Right lobe of liver (tissue), 6 donors: Measurements from ENCODE around the gene TRMT61A. TPM values are rescaled to one million over a fixed set of nuclear protein-coding genes. Genes with fewer than 3 reads are reported as not detected.
A peak's percentile ranks its signal among the peaks of the same experiment; 100 is the strongest.

Source experiments
- ATAC-seq, 4 donors: fragments of 200-7000 bp; cut with Tn5 transposase; one replicate each; pipeline ENCODE4 v1.9.1; 2020; ENCODE audit warnings: mild to moderate bottlenecking in 4 of 4, moderate library complexity in 4 of 4
- DNase-seq, 3 donors: peaks; one replicate each; pipeline ENCODE4 v3.0.0-alpha.2; 2020
- H3K27ac ChIP-seq, 3 donors: fragments of 200-600 bp; one replicate each; pipeline ENCODE4 v1.8.0; 2022
- H3K27me3 ChIP-seq, 2 donors: fragments of 200-600 bp; one replicate each; pipeline ENCODE4 v1.8.0; 2022
- H3K36me3 ChIP-seq, 4 donors: fragments of 200-600 bp; sonication (generic) in 1 of 4; one replicate each; pipeline versions ENCODE4 v1.5.1 to v1.8.0; 2017 to 2022; ENCODE audit warnings: control low read depth in 1 of 4
- H3K4me1 ChIP-seq, 4 donors: fragments of 200-600 bp; sonication (generic) in 1 of 4; one replicate each; pipeline versions ENCODE4 v1.5.1 to v1.8.0; 2017 to 2022; ENCODE audit warnings: control low read depth in 1 of 4
- H3K4me3 ChIP-seq, 3 donors: fragments of 200-600 bp; one replicate each; pipeline ENCODE4 v1.8.0; 2022
- H3K9me3 ChIP-seq, 4 donors: fragments of 200-600 bp; sonication (generic) in 1 of 4; one replicate each; pipeline versions ENCODE4 v1.5.1 to v1.8.0; 2017 to 2022; ENCODE audit warnings: control low read depth in 1 of 4
- POLR2A ChIP-seq: fragments of 450-650 bp; IDR thresholded peaks from one replicate; pipeline ENCODE4 v1.6.1; 2017; ENCODE audit warnings: antibody characterized with exemption, mild to moderate bottlenecking
- WGBS: methylation state at CpG from one replicate; pipeline ENCODE4 v1.1.6; 2018; ENCODE audit warnings: low coverage, low lambda C conversion rate; ENCODE audit not compliant: insufficient coverage; ENCODE audit errors: missing lambda C conversion rate; 5-methylcytosine and 5-hydroxymethylcytosine counted together
- intact Hi-C, 2 donors: fragments of 100-400 bp; cut with DNase I; formaldehyde crosslinking; loops; one replicate each; pipeline versions ENCODE4 v1.11.2 to v1.14.1; 2022
- total RNA-seq, 6 experiments: library from RNA; depleted of rRNA in 2 of 6; stranded (reverse); fragments of >200 nt in 2 of 6; fragmentation: NEBNext Ultra II Directional in 3 of 6; extraction: Animal tissue kit (Norgen Biotek cat#: 25700) in 3 of 6; gene quantifications; one replicate each; pipeline versions ENCODE4 v1.1.0 to v1.2.4, GENCODE V29; 2016 to 2023
- TF ChIP-seq, protein P1 (sequence below), 4 donors: fragments of 200-600 bp in 3 of 4; fragments of 450-650 bp in 1 of 4; IDR thresholded peaks; one replicate each; pipeline versions ENCODE4 v1.5.1 to v1.8.0; 2016 to 2022; ENCODE audit warnings: antibody characterized with exemption in 4 of 4, mild to moderate bottlenecking in 2 of 4
- donor health status: DM: no; HTN: yes; CAD: no.
- donor health status: DM: no; HTN: no; CAD: no.
- donor health status: DM: no; HTN: no; CAD: no.
- donor health status: DM: no; HTN: yes; CAD: no.
- donor health status: DM: no; HTN: yes; CAD: no.

The TRMT61A gene
- total RNA-seq, 6 experiments from 2014 or later: 3.8 to 12.1 (median 4.8) TPM

DNA sequence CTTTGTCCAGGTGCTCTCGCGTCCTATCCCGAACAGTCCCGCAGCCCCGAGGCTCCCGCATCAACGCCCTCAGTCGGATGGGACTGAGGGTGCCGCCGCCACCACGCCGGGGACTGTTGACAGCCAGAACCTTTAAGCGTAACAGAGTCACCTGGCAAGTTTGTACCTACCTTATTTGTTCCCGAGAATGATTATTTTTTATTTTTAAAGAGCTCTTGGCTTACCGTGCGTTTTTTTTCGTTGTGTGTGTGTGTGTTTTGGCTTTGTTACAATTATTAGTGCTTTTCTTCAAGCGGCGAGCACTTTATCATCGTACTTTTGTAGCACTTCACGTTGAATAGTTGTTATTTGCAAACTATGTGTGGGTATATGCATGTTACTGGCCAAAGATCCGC lies 34.2 kb downstream of the TRMT61A start:
- Histone ChIP-seq H3K27me3 (no peaks in the 10 kb centered on the region), H3K4me3 (peak overlapping the region; percentile 97 to 99 (median 99)), H3K4me1 (peaks cover 0 to 36% (median 11%) of the 10 kb centered on the region in 4 donors), H3K9me3 (no peaks in the 10 kb centered on the region), H3K27ac (peak overlapping the region; percentile 97 to 99 (median 98)), H3K36me3 (peaks cover 0 to 15% (median 0%) of the 10 kb centered on the region in 4 donors)
- TF ChIP-seq POLR2A: no peak
- TF ChIP-seq, protein P1, sequence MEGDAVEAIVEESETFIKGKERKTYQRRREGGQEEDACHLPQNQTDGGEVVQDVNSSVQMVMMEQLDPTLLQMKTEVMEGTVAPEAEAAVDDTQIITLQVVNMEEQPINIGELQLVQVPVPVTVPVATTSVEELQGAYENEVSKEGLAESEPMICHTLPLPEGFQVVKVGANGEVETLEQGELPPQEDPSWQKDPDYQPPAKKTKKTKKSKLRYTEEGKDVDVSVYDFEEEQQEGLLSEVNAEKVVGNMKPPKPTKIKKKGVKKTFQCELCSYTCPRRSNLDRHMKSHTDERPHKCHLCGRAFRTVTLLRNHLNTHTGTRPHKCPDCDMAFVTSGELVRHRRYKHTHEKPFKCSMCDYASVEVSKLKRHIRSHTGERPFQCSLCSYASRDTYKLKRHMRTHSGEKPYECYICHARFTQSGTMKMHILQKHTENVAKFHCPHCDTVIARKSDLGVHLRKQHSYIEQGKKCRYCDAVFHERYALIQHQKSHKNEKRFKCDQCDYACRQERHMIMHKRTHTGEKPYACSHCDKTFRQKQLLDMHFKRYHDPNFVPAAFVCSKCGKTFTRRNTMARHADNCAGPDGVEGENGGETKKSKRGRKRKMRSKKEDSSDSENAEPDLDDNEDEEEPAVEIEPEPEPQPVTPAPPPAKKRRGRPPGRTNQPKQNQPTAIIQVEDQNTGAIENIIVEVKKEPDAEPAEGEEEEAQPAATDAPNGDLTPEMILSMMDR (IDR thresholded peaks at IDR 0.05): no peak
- no peak for ATAC-seq
- 2% methylated on average over 11 of the region's 22 CpGs for WGBS
- no peak for DNase-seq
- intact Hi-C loops: no loop called here

DNA sequence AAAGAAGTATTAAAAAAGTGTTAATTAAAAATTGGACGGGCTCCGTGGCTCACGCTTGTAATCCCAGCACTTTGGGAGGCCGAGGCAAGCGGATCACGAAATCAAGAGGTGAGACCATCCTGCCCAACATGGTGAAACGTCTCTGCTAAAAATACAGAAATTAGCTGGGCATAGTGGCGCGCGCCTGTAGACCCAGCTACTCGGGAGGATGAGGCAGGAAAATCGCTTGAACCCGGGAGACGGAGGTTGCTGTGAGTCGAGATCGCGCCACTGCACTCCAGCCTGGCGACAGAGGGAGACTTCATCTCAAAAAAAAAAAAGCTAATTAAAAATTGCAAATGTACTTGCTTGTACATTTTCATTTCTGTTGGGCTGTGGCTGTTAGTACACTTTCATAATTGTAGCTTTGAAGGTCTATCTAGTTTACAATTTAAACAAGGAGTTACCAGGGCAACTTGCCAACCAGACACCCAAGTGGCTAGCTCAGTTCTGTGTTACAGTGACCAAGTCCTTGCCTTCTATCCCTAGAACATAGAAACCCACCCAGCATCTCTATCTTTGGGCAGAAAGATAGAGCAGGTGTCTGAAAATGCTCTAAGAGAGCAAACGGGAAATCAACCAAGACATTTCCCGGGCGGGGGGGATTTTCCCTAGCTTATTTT lies 35.0 kb downstream of the TRMT61A start:
- WGBS: 60% methylated on average over 17 of the region's 21 CpGs
- H3K9me3 ChIP-seq: no peaks in the 10 kb centered on the region
- intact Hi-C loops: no loop called here
- no peaks in the 10 kb centered on the region for H3K27me3 ChIP-seq
- no peak overlapping the region for H3K27ac ChIP-seq
- H3K36me3 ChIP-seq: peaks cover 0 to 10% (median 0%) of the 10 kb centered on the region in 4 donors
- H3K4me3 ChIP-seq: peak overlapping the region; percentile 97 to 99 (median 99)
- no peak for TF ChIP-seq POLR2A
- TF ChIP-seq, protein P1 (IDR thresholded peaks at IDR 0.05): no peak
- DNase-seq (no peak), ATAC-seq (no peak)
- peaks cover 0 to 36% (median 11%) of the 10 kb centered on the region in 4 donors for H3K4me1 ChIP-seq

DNA sequence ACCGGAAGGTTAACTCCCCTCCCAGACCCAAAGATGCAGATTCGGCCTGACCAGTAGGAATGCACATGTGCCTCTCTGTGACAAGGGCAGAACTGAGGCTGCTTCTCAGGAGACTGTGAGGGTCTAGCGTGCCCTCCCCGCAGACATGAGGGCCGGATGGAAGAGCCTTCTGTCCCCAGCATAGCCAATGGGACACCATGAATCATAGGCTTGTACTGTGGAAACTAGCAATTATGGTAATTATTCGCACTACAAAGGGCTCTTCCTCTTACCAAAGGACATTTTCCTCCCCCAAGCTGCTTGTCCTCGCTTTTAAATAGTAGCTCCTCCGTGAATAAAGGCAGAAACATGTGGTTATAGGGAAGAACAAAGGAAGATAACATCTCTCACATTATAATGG lies 40.0 kb downstream of the TRMT61A start:
- H3K4me3 ChIP-seq: no peak overlapping the region
- H3K4me1 ChIP-seq: peaks cover 0 to 8% (median 2%) of the 10 kb centered on the region in 4 donors
- peaks cover 0 to 9% (median 0%) of the 10 kb centered on the region in 4 donors for H3K36me3 ChIP-seq
- intact Hi-C loops: no loop called here
- H3K27ac ChIP-seq: no peak overlapping the region
- TF ChIP-seq POLR2A: no peak
- TF ChIP-seq, protein P1 (IDR thresholded peaks at IDR 0.05): no peak
- H3K27me3 ChIP-seq: no peaks in the 10 kb centered on the region
- no peaks in the 10 kb centered on the region for H3K9me3 ChIP-seq
- 59% methylated on average over 4 of the region's 8 CpGs for WGBS
- DNase-seq (no peak), ATAC-seq (no peak)

DNA sequence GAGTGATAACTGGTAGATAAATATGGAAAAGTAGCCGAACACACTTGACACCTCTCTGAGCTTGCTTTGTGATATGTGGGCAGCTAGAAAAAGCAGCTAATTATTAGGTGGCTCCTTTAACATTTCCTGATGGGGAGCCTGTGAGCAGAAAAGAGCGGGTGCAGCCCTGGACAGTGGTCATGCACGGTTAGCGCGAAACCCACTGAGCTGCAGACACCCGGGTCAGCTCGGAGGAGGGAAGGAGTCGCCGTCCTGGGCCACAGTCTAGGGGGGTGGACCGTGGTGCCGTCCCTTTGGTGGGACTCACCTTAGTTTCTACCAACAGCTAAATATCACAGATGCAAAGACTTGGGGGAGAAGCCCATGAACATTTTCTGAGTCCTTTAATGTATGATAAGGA lies 40.4 kb downstream of the TRMT61A start:
- Histone ChIP-seq H3K27me3 (no peaks in the 10 kb centered on the region), H3K4me3 (no peak overlapping the region), H3K9me3 (no peaks in the 10 kb centered on the region), H3K36me3 (peaks cover 0 to 12% (median 1%) of the 10 kb centered on the region in 4 donors), H3K4me1 (peaks cover 0 to 4% (median under 1%) of the 10 kb centered on the region in 4 donors), H3K27ac (no peak overlapping the region)
- 76% methylated on average over 6 of the region's 11 CpGs for WGBS
- ATAC-seq (no peak), DNase-seq (no peak)
- intact Hi-C loops: no loop called here
- TF ChIP-seq POLR2A: no peak
- TF ChIP-seq, protein P1 (IDR thresholded peaks at IDR 0.05): no peak
